Measurements from ENCODE around the gene LRFN2.

LRFN2 gene

GRCh38 chr6:40455686-40456389 lies 131.3 kb downstream of the LRFN2 start:
- Histone ChIP-seq H3K27me3 (ENCODE audit: control insufficient read depth, insufficient read depth, low read length) (no peaks in the 10 kb centered on the region), H3K9me3 (ENCODE audit: control insufficient read depth, insufficient read depth, low read length) (no peaks in the 10 kb centered on the region), H3K36me3 (ENCODE audit: control insufficient read depth, insufficient read depth, low read length) (no peaks in the 10 kb centered on the region), H3K27ac (ENCODE audit: low read depth, low read length) (no peak overlapping the region), H3K4me1 (ENCODE audit: control insufficient read depth, insufficient read depth, low read length) (no peaks in the 10 kb centered on the region), H3K4me3 (ENCODE audit: low read depth, low read length) (no peak overlapping the region), H3K9ac (ENCODE audit: low read depth, low read length) (no peak overlapping the region)

- H3K9ac ChIP-seq (ENCODE audit: low read depth, low read length), result no peak overlapping the region
- H3K9me3 ChIP-seq (ENCODE audit: control insufficient read depth, insufficient read depth, low read length), result no peaks in the 10 kb centered on the region
- no peaks in the 10 kb centered on the region for H3K27me3 ChIP-seq (ENCODE audit: control insufficient read depth, insufficient read depth, low read length)
- H3K4me1 ChIP-seq (ENCODE audit: control insufficient read depth, insufficient read depth, low read length), result no peaks in the 10 kb centered on the region
- no peak overlapping the region for H3K4me3 ChIP-seq (ENCODE audit: low read depth, low read length)
- no peaks in the 10 kb centered on the region for H3K36me3 ChIP-seq (ENCODE audit: control insufficient read depth, insufficient read depth, low read length)
- no peak overlapping the region for H3K27ac ChIP-seq (ENCODE audit: low read depth, low read length)
Observed at GRCh38 chr6:40450483-40450882, 136.7 kb downstream of the LRFN2 start.

- Histone ChIP-seq H3K9me3 (ENCODE audit: control insufficient read depth, insufficient read depth, low read length) (no peaks in the 10 kb centered on the region), H3K36me3 (ENCODE audit: control insufficient read depth, insufficient read depth, low read length) (no peaks in the 10 kb centered on the region), H3K27ac (ENCODE audit: low read depth, low read length) (no peak overlapping the region), H3K27me3 (ENCODE audit: control insufficient read depth, insufficient read depth, low read length) (no peaks in the 10 kb centered on the region), H3K4me3 (ENCODE audit: low read depth, low read length) (no peak overlapping the region), H3K4me1 (ENCODE audit: control insufficient read depth, insufficient read depth, low read length) (peaks cover 4% of the 10 kb centered on the region; the same call in 1 of the 2 replicates), H3K9ac (ENCODE audit: low read depth, low read length) (no peak overlapping the region)
Observed at GRCh38 chr6:40444811-40445210, 142.4 kb downstream of the LRFN2 start.

GRCh38 chr6:40444312-40444711 lies 142.9 kb downstream of the LRFN2 start:
- H3K4me1 ChIP-seq (ENCODE audit: control insufficient read depth, insufficient read depth, low read length), result peaks cover 4% of the 10 kb centered on the region; the same call in 1 of the 2 replicates
- H3K4me3 ChIP-seq (ENCODE audit: low read depth, low read length), result no peak overlapping the region
- no peaks in the 10 kb centered on the region for H3K36me3 ChIP-seq (ENCODE audit: control insufficient read depth, insufficient read depth, low read length)
- no peak overlapping the region for H3K9ac ChIP-seq (ENCODE audit: low read depth, low read length)
- no peak overlapping the region for H3K27ac ChIP-seq (ENCODE audit: low read depth, low read length)
- H3K27me3 ChIP-seq (ENCODE audit: control insufficient read depth, insufficient read depth, low read length), result no peaks in the 10 kb centered on the region
- H3K9me3 ChIP-seq (ENCODE audit: control insufficient read depth, insufficient read depth, low read length), result no peaks in the 10 kb centered on the region

GRCh38 chr6:40443842-40444241 lies 143.3 kb downstream of the LRFN2 start:
- Histone ChIP-seq H3K36me3 (ENCODE audit: control insufficient read depth, insufficient read depth, low read length) (no peaks in the 10 kb centered on the region), H3K27me3 (ENCODE audit: control insufficient read depth, insufficient read depth, low read length) (no peaks in the 10 kb centered on the region), H3K4me3 (ENCODE audit: low read depth, low read length) (no peak overlapping the region), H3K9ac (ENCODE audit: low read depth, low read length) (no peak overlapping the region), H3K4me1 (ENCODE audit: control insufficient read depth, insufficient read depth, low read length) (peaks cover 4% of the 10 kb centered on the region; the same call in 1 of the 2 replicates), H3K9me3 (ENCODE audit: control insufficient read depth, insufficient read depth, low read length) (no peaks in the 10 kb centered on the region), H3K27ac (ENCODE audit: low read depth, low read length) (no peak overlapping the region)

- Histone ChIP-seq H3K36me3 (ENCODE audit: control insufficient read depth, insufficient read depth, low read length) (no peaks in the 10 kb centered on the region), H3K27ac (ENCODE audit: low read depth, low read length) (no peak overlapping the region), H3K4me1 (ENCODE audit: control insufficient read depth, insufficient read depth, low read length) (peaks cover 4% of the 10 kb centered on the region; the same call in 1 of the 2 replicates), H3K27me3 (ENCODE audit: control insufficient read depth, insufficient read depth, low read length) (no peaks in the 10 kb centered on the region), H3K4me3 (ENCODE audit: low read depth, low read length) (no peak overlapping the region), H3K9ac (ENCODE audit: low read depth, low read length) (no peak overlapping the region), H3K9me3 (ENCODE audit: control insufficient read depth, insufficient read depth, low read length) (no peaks in the 10 kb centered on the region)
Observed at GRCh38 chr6:40442591-40442990, 144.6 kb downstream of the LRFN2 start.

- no peak overlapping the region for H3K27ac ChIP-seq (ENCODE audit: low read depth, low read length)
- no peak overlapping the region for H3K9ac ChIP-seq (ENCODE audit: low read depth, low read length)
- H3K4me1 ChIP-seq (ENCODE audit: control insufficient read depth, insufficient read depth, low read length), result peaks cover 4% of the 10 kb centered on the region; the same call in 1 of the 2 replicates
- H3K36me3 ChIP-seq (ENCODE audit: control insufficient read depth, insufficient read depth, low read length), result no peaks in the 10 kb centered on the region
- H3K9me3 ChIP-seq (ENCODE audit: control insufficient read depth, insufficient read depth, low read length), result peaks cover 8% of the 10 kb centered on the region
- no peak overlapping the region for H3K4me3 ChIP-seq (ENCODE audit: low read depth, low read length)
- no peaks in the 10 kb centered on the region for H3K27me3 ChIP-seq (ENCODE audit: control insufficient read depth, insufficient read depth, low read length)
Observed at GRCh38 chr6:40441150-40441549, 146.0 kb downstream of the LRFN2 start.

GRCh38 chr6:40440053-40440452 lies 147.1 kb downstream of the LRFN2 start:
- no peak overlapping the region for H3K4me3 ChIP-seq (ENCODE audit: low read depth, low read length)
- no peaks in the 10 kb centered on the region for H3K36me3 ChIP-seq (ENCODE audit: control insufficient read depth, insufficient read depth, low read length)
- no peak overlapping the region for H3K27ac ChIP-seq (ENCODE audit: low read depth, low read length)
- no peaks in the 10 kb centered on the region for H3K27me3 ChIP-seq (ENCODE audit: control insufficient read depth, insufficient read depth, low read length)
- no peak overlapping the region for H3K9ac ChIP-seq (ENCODE audit: low read depth, low read length)
- peaks cover 10% of the 10 kb centered on the region for H3K9me3 ChIP-seq (ENCODE audit: control insufficient read depth, insufficient read depth, low read length)
- H3K4me1 ChIP-seq (ENCODE audit: control insufficient read depth, insufficient read depth, low read length), result peaks cover 4% of the 10 kb centered on the region; the same call in 1 of the 2 replicates

- Histone ChIP-seq H3K4me1 (ENCODE audit: control insufficient read depth, insufficient read depth, low read length) (peaks cover 4% of the 10 kb centered on the region; the same call in 1 of the 2 replicates), H3K27ac (ENCODE audit: low read depth, low read length) (no peak overlapping the region), H3K36me3 (ENCODE audit: control insufficient read depth, insufficient read depth, low read length) (no peaks in the 10 kb centered on the region), H3K9ac (ENCODE audit: low read depth, low read length) (no peak overlapping the region), H3K27me3 (ENCODE audit: control insufficient read depth, insufficient read depth, low read length) (no peaks in the 10 kb centered on the region), H3K9me3 (ENCODE audit: control insufficient read depth, insufficient read depth, low read length) (peaks cover 10% of the 10 kb centered on the region), H3K4me3 (ENCODE audit: low read depth, low read length) (no peak overlapping the region)
Observed at GRCh38 chr6:40439026-40439800, 148.0 kb downstream of the LRFN2 start.

GRCh38 chr6:40438246-40438887 lies 148.8 kb downstream of the LRFN2 start:
- no peak overlapping the region for H3K9ac ChIP-seq (ENCODE audit: low read depth, low read length)
- H3K27ac ChIP-seq (ENCODE audit: low read depth, low read length), result no peak overlapping the region
- H3K36me3 ChIP-seq (ENCODE audit: control insufficient read depth, insufficient read depth, low read length), result no peaks in the 10 kb centered on the region
- peaks cover 10% of the 10 kb centered on the region for H3K9me3 ChIP-seq (ENCODE audit: control insufficient read depth, insufficient read depth, low read length)
- no peaks in the 10 kb centered on the region for H3K4me1 ChIP-seq (ENCODE audit: control insufficient read depth, insufficient read depth, low read length)
- no peaks in the 10 kb centered on the region for H3K27me3 ChIP-seq (ENCODE audit: control insufficient read depth, insufficient read depth, low read length)
- H3K4me3 ChIP-seq (ENCODE audit: low read depth, low read length), result no peak overlapping the region

- Histone ChIP-seq H3K27me3 (ENCODE audit: control insufficient read depth, insufficient read depth, low read length) (no peaks in the 10 kb centered on the region), H3K4me1 (ENCODE audit: control insufficient read depth, insufficient read depth, low read length) (no peaks in the 10 kb centered on the region), H3K27ac (ENCODE audit: low read depth, low read length) (no peak overlapping the region), H3K36me3 (ENCODE audit: control insufficient read depth, insufficient read depth, low read length) (no peaks in the 10 kb centered on the region), H3K9ac (ENCODE audit: low read depth, low read length) (no peak overlapping the region), H3K4me3 (ENCODE audit: low read depth, low read length) (no peak overlapping the region), H3K9me3 (ENCODE audit: control insufficient read depth, insufficient read depth, low read length) (peaks cover 10% of the 10 kb centered on the region)
Observed at GRCh38 chr6:40437631-40438030, 149.5 kb downstream of the LRFN2 start.
